ENCODE data around the gene PLA2G2F.

PLA2G2F gene

DNA sequence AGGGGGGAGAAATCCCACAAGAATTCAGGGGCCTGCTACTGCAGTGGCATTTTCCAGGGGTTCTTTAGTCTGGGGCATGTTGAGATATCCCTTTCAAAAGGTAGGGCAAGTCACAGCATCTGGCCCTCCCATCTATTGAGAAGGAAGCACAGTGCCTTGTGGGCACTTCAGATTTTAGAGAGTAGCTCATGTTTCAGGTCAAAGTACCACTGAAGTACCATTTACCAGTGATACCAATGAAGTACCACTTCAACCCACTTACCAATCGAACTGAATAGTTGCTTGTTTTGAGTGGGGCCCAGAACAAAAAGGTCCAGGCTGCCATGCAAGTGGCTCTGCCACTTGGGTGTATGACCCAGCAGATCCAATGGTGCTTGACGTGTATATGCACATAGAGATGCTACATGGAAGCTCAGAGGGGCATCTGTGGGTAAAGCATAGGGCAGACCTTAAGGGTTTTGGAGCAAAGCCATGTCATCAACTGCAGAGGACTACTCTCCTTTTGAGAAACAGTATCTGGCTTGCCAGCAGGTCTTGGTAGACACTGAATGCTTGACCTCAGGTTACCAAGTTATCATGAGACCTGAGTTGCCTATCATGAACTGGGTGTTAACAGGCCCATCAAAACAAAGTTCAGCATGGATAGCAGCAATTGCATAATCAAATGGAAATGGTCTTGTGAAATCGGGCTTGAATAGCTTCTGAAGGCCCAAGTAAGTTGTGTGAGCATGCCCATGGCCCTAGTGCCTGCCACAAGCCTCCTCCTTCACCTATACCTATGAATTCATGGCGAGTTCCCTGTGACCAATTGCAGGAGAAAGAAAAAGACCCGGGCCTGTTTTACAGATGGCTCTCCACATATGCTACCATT, 43.3 kb upstream of the PLA2G2F start:
- TF ChIP-seq, protein P1, sequence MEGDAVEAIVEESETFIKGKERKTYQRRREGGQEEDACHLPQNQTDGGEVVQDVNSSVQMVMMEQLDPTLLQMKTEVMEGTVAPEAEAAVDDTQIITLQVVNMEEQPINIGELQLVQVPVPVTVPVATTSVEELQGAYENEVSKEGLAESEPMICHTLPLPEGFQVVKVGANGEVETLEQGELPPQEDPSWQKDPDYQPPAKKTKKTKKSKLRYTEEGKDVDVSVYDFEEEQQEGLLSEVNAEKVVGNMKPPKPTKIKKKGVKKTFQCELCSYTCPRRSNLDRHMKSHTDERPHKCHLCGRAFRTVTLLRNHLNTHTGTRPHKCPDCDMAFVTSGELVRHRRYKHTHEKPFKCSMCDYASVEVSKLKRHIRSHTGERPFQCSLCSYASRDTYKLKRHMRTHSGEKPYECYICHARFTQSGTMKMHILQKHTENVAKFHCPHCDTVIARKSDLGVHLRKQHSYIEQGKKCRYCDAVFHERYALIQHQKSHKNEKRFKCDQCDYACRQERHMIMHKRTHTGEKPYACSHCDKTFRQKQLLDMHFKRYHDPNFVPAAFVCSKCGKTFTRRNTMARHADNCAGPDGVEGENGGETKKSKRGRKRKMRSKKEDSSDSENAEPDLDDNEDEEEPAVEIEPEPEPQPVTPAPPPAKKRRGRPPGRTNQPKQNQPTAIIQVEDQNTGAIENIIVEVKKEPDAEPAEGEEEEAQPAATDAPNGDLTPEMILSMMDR (IDR thresholded peaks at IDR 0.05; ENCODE audit: control insufficient read depth, insufficient read depth, low read depth, low read length, missing control alignments): no peak
- H3K4me3 ChIP-seq (ENCODE audit: control insufficient read depth, low read depth, low read length): no peak overlapping the region
- DNase-seq (ENCODE audit: low read depth): no peak

GRCh38 chr1:20096840-20097447, 42.2 kb upstream of the PLA2G2F start:
- no peak overlapping the region for H3K4me3 ChIP-seq (ENCODE audit: control insufficient read depth, low read depth, low read length)
- TF ChIP-seq, protein P1 (IDR thresholded peaks at IDR 0.05; ENCODE audit: control insufficient read depth, insufficient read depth, low read depth, low read length, missing control alignments): no peak
- DNase-seq (ENCODE audit: low read depth): no peak

DNA sequence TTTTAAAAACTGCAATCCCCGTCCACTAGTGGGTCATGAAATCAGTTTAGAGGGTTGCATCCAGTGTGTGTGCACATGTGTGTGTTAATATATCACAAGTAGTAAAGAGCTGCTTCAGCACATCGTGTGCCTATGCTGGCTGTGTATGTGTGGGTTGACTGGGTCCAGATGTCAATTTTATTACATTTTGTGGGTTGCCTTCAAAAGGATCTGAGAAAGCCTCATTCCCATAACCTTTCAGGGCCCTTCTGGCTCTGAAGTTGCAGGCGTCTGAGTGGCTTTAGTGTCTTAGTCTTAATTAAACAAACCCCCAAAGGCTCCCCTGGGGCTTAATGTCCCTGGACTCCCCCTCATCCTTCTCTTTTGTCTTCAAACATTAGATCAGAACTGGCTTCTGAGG, 39.6 kb upstream of the PLA2G2F start:
- TF ChIP-seq, protein P1 (IDR thresholded peaks at IDR 0.05; ENCODE audit: control insufficient read depth, insufficient read depth, low read depth, low read length, missing control alignments): no peak
- DNase-seq (ENCODE audit: low read depth): no peak
- H3K4me3 ChIP-seq (ENCODE audit: control insufficient read depth, low read depth, low read length): no peak overlapping the region

GRCh38 chr1:20100632-20101355, 38.3 kb upstream of the PLA2G2F start:
- no peak overlapping the region for H3K4me3 ChIP-seq (ENCODE audit: control insufficient read depth, low read depth, low read length)
- peak; percentile 24 for DNase-seq (ENCODE audit: low read depth)
- TF ChIP-seq, protein P1 (IDR thresholded peaks at IDR 0.05; ENCODE audit: control insufficient read depth, insufficient read depth, low read depth, low read length, missing control alignments): peak; percentile 80

DNA sequence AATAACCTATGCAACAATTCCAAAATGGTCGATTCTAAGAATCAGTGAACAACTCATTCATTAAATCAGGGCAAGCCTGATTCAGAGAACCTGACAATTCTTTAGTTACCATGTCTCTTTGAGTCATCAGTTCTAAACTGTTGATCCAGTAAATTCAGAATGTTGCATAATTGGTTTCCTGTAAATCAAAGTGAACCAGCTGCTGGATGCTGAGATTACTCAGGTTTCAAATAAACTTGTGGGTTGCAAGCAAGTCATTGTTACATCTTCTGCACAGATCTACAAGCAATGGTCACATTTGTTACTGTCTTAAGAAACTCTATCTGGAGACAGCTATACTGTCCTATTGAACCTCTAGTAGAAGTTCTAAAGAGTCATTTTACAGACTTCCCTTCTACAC, 36.2 kb upstream of the PLA2G2F start:
- no peak overlapping the region for H3K4me3 ChIP-seq (ENCODE audit: control insufficient read depth, low read depth, low read length)
- DNase-seq (ENCODE audit: low read depth): peak; percentile 88
- TF ChIP-seq, protein P1 (IDR thresholded peaks at IDR 0.05; ENCODE audit: control insufficient read depth, insufficient read depth, low read depth, low read length, missing control alignments): no peak

- TF ChIP-seq, protein P1 (IDR thresholded peaks at IDR 0.05; ENCODE audit: control insufficient read depth, insufficient read depth, low read depth, low read length, missing control alignments): no peak
- H3K4me3 ChIP-seq (ENCODE audit: control insufficient read depth, low read depth, low read length): no peak overlapping the region
- DNase-seq (ENCODE audit: low read depth): no peak
Observed at GRCh38 chr1:20105856-20106255, 33.3 kb upstream of the PLA2G2F start.

All from AG09309 (cell line).